Measurements from ENCODE around the gene HMGB3. TPM values are rescaled to one million over a fixed set of nuclear protein-coding genes. Genes with fewer than 3 reads are reported as not detected.

HMGB3 gene
- total RNA-seq: 1 to 10 TPM; 9.2 to 9.3 TPM
- polyA plus RNA-seq: 10 to 100 TPM; 17.0 to 46.7 TPM

DNA sequence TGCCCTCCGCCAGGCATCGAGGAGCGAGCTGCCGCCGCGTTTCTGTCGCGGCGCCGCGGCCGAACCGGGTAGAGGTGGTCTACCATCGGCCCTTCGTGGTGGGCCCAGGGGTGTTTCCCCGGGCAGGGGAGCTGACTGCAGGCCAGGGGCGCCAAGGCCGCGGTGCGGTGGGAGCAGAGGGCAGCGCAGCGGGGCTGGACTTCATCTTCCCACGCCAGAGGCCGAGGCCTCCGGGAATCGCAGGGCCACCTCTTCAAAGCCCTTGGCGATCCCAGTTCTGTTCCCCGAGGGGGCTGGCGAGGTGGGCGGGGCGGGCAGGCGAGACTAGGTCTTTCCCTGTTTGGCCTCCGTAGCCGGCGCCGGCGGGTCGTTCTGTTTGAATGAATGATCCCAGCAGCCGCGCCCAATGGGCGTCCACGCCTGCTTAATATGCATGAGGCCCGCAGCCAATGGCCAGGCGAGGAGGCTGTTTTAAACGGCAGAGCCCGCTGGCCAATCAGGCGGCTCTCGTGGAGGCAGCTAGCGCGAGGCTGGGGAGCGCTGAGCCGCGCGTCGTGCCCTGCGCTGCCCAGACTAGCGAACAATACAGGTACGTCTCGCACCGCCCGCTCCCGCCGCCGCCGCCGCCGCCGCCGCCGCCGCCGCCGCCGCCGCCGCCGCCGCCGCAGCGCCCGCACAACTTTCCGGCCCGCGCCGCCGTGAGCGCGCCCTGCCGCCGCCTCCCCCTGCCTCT is at the start of gene HMGB3:
TSS of gene HMGB3 (plus strand) at position 548 of the 733 bp plus-strand sequence. CDS start 2,265 bp downstream, outside the sequence.
- Histone ChIP-seq H3K9me3 (ENCODE audit: control insufficient read depth in 4 of 4, low read length in 3 of 4) (no peaks in the 10 kb centered on the region), H3K27me3 (ENCODE audit: control insufficient read depth in 4 of 4, insufficient read depth in 4 of 4, low read length in 3 of 4) (no peaks in the 10 kb centered on the region), H3K9ac (ENCODE audit: low read depth in 1 of 2, low read length in 2 of 2) (no peak within 1 kb of the TSS), H3K27ac (ENCODE audit: low read depth in 1 of 2, low read length in 2 of 2) (peak within 1 kb of the TSS in 1 of 2 donors; percentile 50), H3K4me3 (ENCODE audit: low read depth in 1 of 3, low read length in 3 of 3) (peak within 1 kb of the TSS in 2 of 3 donors; percentile 53 to 85), H3K36me3 (ENCODE audit: control insufficient read depth in 4 of 4, insufficient read depth in 3 of 4, low read depth in 1 of 4, low read length in 3 of 4) (peaks cover 0 to 8% (median 1%) of the 10 kb centered on the region in 4 donors), H3K4me1 (ENCODE audit: control insufficient read depth in 4 of 4, insufficient read depth in 4 of 4, low read length in 3 of 4) (peaks cover 0 to 5% (median 0%) of the 10 kb centered on the region in 4 donors)
- no peak for TF ChIP-seq RXRA (IDR thresholded peaks at IDR 0.05)
- TF ChIP-seq SP1 (IDR thresholded peaks at IDR 0.05): peak; percentile 38
- TF ChIP-seq, protein P1, sequence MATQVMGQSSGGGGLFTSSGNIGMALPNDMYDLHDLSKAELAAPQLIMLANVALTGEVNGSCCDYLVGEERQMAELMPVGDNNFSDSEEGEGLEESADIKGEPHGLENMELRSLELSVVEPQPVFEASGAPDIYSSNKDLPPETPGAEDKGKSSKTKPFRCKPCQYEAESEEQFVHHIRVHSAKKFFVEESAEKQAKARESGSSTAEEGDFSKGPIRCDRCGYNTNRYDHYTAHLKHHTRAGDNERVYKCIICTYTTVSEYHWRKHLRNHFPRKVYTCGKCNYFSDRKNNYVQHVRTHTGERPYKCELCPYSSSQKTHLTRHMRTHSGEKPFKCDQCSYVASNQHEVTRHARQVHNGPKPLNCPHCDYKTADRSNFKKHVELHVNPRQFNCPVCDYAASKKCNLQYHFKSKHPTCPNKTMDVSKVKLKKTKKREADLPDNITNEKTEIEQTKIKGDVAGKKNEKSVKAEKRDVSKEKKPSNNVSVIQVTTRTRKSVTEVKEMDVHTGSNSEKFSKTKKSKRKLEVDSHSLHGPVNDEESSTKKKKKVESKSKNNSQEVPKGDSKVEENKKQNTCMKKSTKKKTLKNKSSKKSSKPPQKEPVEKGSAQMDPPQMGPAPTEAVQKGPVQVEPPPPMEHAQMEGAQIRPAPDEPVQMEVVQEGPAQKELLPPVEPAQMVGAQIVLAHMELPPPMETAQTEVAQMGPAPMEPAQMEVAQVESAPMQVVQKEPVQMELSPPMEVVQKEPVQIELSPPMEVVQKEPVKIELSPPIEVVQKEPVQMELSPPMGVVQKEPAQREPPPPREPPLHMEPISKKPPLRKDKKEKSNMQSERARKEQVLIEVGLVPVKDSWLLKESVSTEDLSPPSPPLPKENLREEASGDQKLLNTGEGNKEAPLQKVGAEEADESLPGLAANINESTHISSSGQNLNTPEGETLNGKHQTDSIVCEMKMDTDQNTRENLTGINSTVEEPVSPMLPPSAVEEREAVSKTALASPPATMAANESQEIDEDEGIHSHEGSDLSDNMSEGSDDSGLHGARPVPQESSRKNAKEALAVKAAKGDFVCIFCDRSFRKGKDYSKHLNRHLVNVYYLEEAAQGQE (IDR thresholded peaks at IDR 0.05): peak; percentile 40
- TF ChIP-seq, protein P2, sequence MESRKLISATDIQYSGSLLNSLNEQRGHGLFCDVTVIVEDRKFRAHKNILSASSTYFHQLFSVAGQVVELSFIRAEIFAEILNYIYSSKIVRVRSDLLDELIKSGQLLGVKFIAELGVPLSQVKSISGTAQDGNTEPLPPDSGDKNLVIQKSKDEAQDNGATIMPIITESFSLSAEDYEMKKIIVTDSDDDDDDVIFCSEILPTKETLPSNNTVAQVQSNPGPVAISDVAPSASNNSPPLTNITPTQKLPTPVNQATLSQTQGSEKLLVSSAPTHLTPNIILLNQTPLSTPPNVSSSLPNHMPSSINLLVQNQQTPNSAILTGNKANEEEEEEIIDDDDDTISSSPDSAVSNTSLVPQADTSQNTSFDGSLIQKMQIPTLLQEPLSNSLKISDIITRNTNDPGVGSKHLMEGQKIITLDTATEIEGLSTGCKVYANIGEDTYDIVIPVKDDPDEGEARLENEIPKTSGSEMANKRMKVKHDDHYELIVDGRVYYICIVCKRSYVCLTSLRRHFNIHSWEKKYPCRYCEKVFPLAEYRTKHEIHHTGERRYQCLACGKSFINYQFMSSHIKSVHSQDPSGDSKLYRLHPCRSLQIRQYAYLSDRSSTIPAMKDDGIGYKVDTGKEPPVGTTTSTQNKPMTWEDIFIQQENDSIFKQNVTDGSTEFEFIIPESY (IDR thresholded peaks at IDR 0.05): peak; percentile 96
- peak; percentile 36 for TF ChIP-seq YY1 (IDR thresholded peaks at IDR 0.05)
- DNase-seq (ENCODE audit: low spot score): peak; percentile 79
- WGBS: 3% methylated on average over 57 of the region's 90 CpGs

DNA sequence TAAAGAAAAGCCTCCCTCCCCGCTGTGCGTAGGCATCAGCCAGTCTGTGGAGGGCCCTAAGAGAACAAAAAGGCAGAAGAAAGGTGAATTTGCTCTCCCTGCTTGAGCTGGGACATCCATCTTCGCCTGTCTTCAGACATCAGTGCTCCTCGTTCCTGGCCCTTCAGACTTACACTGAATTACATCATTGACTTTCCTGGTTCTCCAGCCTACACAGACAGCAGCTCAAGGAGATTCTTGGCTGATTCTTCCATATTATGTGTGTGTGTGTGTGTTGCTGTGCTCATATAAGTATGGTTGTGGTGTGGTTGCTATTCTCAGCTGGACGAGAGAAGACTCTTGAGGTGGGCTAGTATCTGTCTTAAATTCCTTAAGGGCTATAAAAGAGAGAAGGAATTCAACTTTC is 49.2 kb upstream of the HMGB3 start:
- 78% methylated on average over 5 of the region's 5 CpGs for WGBS
- no peaks in the 10 kb centered on the region for H3K36me3 ChIP-seq (ENCODE audit: control insufficient read depth in 4 of 4, insufficient read depth in 3 of 4, low read depth in 1 of 4, low read length in 3 of 4)
- no peak overlapping the region for H3K27ac ChIP-seq (ENCODE audit: low read depth in 1 of 2, low read length in 2 of 2)
- H3K9ac ChIP-seq (ENCODE audit: low read depth in 1 of 2, low read length in 2 of 2): no peak overlapping the region
- H3K27me3 ChIP-seq (ENCODE audit: control insufficient read depth in 4 of 4, insufficient read depth in 4 of 4, low read length in 3 of 4): no peaks in the 10 kb centered on the region
- no peak for DNase-seq (ENCODE audit: low spot score)
- no peaks in the 10 kb centered on the region for H3K4me1 ChIP-seq (ENCODE audit: control insufficient read depth in 4 of 4, insufficient read depth in 4 of 4, low read length in 3 of 4)
- peaks cover 0 to 2% (median 0%) of the 10 kb centered on the region in 4 donors for H3K9me3 ChIP-seq (ENCODE audit: control insufficient read depth in 4 of 4, low read length in 3 of 4)
- no peak overlapping the region for H3K4me3 ChIP-seq (ENCODE audit: low read depth in 1 of 3, low read length in 3 of 3)
- TF ChIP-seq RAD21 (IDR thresholded peaks at IDR 0.05) (no peak), HNF4A (conservative IDR thresholded peaks at IDR 0.05) (no peak), TAF1 (conservative IDR thresholded peaks at IDR 0.05) (no peak), FOXA2 (IDR thresholded peaks at IDR 0.05) (no peak), JUND (IDR thresholded peaks at IDR 0.05) (no peak), GABPA (IDR thresholded peaks at IDR 0.05 in 1 of 2, conservative IDR thresholded peaks at IDR 0.05 in 1 of 2) (no peak), YY1 (IDR thresholded peaks at IDR 0.05) (no peak), HNF4G (IDR thresholded peaks at IDR 0.05) (no peak), NR2F2 (IDR thresholded peaks at IDR 0.05) (no peak)
- TF ChIP-seq, protein P1 (IDR thresholded peaks at IDR 0.05): no peak
- TF ChIP-seq, protein P3, sequence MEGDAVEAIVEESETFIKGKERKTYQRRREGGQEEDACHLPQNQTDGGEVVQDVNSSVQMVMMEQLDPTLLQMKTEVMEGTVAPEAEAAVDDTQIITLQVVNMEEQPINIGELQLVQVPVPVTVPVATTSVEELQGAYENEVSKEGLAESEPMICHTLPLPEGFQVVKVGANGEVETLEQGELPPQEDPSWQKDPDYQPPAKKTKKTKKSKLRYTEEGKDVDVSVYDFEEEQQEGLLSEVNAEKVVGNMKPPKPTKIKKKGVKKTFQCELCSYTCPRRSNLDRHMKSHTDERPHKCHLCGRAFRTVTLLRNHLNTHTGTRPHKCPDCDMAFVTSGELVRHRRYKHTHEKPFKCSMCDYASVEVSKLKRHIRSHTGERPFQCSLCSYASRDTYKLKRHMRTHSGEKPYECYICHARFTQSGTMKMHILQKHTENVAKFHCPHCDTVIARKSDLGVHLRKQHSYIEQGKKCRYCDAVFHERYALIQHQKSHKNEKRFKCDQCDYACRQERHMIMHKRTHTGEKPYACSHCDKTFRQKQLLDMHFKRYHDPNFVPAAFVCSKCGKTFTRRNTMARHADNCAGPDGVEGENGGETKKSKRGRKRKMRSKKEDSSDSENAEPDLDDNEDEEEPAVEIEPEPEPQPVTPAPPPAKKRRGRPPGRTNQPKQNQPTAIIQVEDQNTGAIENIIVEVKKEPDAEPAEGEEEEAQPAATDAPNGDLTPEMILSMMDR (IDR thresholded peaks at IDR 0.05; ENCODE audit: low read depth, low read length, missing input control): no peak

All from liver (tissue), 9 donors.